Body of pancreas (tissue), 4 donors: Measurements from ENCODE around the gene GLYATL3.

Experiments used
- CTCF ChIP-seq, 7 experiments: fragments of 450-650 bp in 4 of 7; fragments of 200-600 bp in 3 of 7; sonication (generic) in 3 of 7; IDR thresholded peaks; one replicate each; pipeline ENCODE4 v1.5.1; 2016 to 2019; ENCODE audit warnings: antibody characterized with exemption in 7 of 7
- POLR2A ChIP-seq, 3 donors: fragments of 450-650 bp; IDR thresholded peaks; one replicate each; pipeline ENCODE4 v1.6.1; 2016; ENCODE audit warnings: antibody characterized with exemption in 3 of 3, mild to moderate bottlenecking in 2 of 3

DNA sequence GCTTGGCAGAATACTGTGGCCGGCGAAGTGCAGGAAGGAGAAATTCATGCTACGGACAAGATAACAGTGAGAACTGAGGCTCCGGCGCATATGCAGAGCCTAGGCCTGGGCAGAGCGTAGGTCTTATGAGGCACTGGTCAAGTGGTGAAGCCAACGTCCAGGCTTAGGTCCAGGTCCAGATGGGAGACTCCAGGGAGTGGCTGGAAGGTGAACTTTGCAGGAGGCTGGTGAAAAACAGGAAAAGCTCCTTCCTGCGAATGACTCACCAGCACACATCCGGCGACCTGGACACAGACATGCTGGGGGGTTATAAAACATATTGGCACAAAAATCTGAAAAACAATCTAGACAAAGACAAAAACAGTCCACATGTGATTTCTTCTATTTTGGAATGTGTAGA lies 66.1 kb downstream of the GLYATL3 start:
- TF ChIP-seq CTCF (IDR thresholded peaks at IDR 0.05) = no peak
- no peak for TF ChIP-seq POLR2A (IDR thresholded peaks at IDR 0.05)
